B cell (primary cell): ENCODE measurements around the gene TRIM41. TPM values are rescaled to one million over a fixed set of nuclear protein-coding genes. Genes with fewer than 3 reads are reported as not detected.

Experiments used
- ATAC-seq: fragments of 200-7000 bp; cut with Tn5 transposase; one replicate; pipeline ENCODE4 v1.10.0; 2021; ENCODE audit warnings: low read depth, mild to moderate bottlenecking, moderate number of reproducible peaks, moderate library complexity
- CTCF ChIA-PET: fragments of 350-600 bp; sonication (Branson Sonifier 250); formaldehyde crosslinking; loops from one replicate; lab custom pipeline; 2021; ENCODE audit warnings: antibody characterized with exemption, inconsistent platforms; lab: Charles Lee
- POLR2A ChIA-PET: fragments of 350-600 bp; sonication (Branson Sonifier 250); formaldehyde crosslinking; loops from one replicate; lab custom pipeline; 2021; ENCODE audit warnings: antibody characterized with exemption; lab: Charles Lee
- DNase-seq: peaks from one replicate; pipeline ENCODE4 v3.0.0; 2013
- H2AFZ ChIP-seq: 2 replicates; pipeline ENCODE4 v1.6.1; 2012; ENCODE audit warnings: mild to moderate bottlenecking, low read depth, low read length; ENCODE audit not compliant: insufficient read depth, poor library complexity, severe bottlenecking
- H3K27ac ChIP-seq, 2 donors: 1 replicate in 1 of 2; 2 replicates in 1 of 2; pipeline ENCODE4 v1.5.1; 2012 to 2013; ENCODE audit warnings: low read length in 2 of 2, mild to moderate bottlenecking in 2 of 2, moderate library complexity in 1 of 2
- H3K27me3 ChIP-seq, 4 experiments: fragments of 200-600 bp in 1 of 4; sonication (generic) in 1 of 4; replicated peaks in 1 of 4; 1 replicate in 2 of 4; 2 replicates in 2 of 4; pipeline versions ENCODE4 v1.6.1 to v1.7.0; 2013 to 2016; ENCODE audit warnings: low read length in 3 of 4, mild to moderate bottlenecking in 2 of 4, mixed read lengths in 1 of 4, moderate library complexity in 1 of 4; ENCODE audit not compliant: insufficient read depth in 4 of 4, control insufficient read depth in 3 of 4; ENCODE audit errors: control extremely low read depth in 1 of 4
- H3K36me3 ChIP-seq, 2 experiments: replicated peaks in 1 of 2; 1 replicate in 1 of 2; 2 replicates in 1 of 2; pipeline versions ENCODE4 v1.6.1 to v1.7.1; 2013; ENCODE audit warnings: low read length in 1 of 2; ENCODE audit not compliant: insufficient read depth in 2 of 2, control insufficient read depth in 1 of 2; ENCODE audit errors: control extremely low read depth in 1 of 2, extremely low read depth in 1 of 2
- H3K4me1 ChIP-seq, 2 donors: fragments of 200-600 bp in 1 of 2; sonication (generic) in 1 of 2; 1 replicate in 1 of 2; 2 replicates in 1 of 2; pipeline versions ENCODE4 v1.5.1 to v1.6.1; 2013 to 2017; ENCODE audit warnings: low read length in 2 of 2; ENCODE audit not compliant: control insufficient read depth in 2 of 2, insufficient read depth in 2 of 2
- H3K4me2 ChIP-seq: replicated peaks from 2 replicates; pipeline ENCODE3; 2012; ENCODE audit warnings: mild to moderate bottlenecking, low read depth, low read length; ENCODE audit not compliant: poor library complexity, severe bottlenecking
- H3K4me3 ChIP-seq, 5 experiments: fragments of 200-600 bp in 1 of 5; sonication (generic) in 1 of 5; 1 replicate in 3 of 5; 2 replicates in 2 of 5; pipeline versions ENCODE4 v1.5.1 to v1.7.0; 2011 to 2016; ENCODE audit warnings: low read length in 4 of 5, mild to moderate bottlenecking in 4 of 5, low read depth in 2 of 5, control low read depth in 1 of 5, moderate library complexity in 1 of 5; ENCODE audit not compliant: insufficient read depth in 1 of 5; ENCODE audit errors: control extremely low read depth in 1 of 5, extremely low read depth in 1 of 5
- H3K79me2 ChIP-seq: fragments of 200-600 bp; sonication (generic); one replicate; pipeline ENCODE4 v1.6.0; 2016; ENCODE audit warnings: low read length; ENCODE audit not compliant: control insufficient read depth, insufficient read depth
- H3K9ac ChIP-seq: fragments of 200-600 bp; sonication (generic); 2 replicates; pipeline ENCODE4 v1.6.1; 2017; ENCODE audit warnings: mild to moderate bottlenecking, low read length, moderate library complexity
- H3K9me3 ChIP-seq, 3 donors: one replicate each; pipeline versions ENCODE4 v1.6.1 to v1.7.1; 2013; ENCODE audit warnings: low read length in 2 of 3; ENCODE audit not compliant: control insufficient read depth in 2 of 3, insufficient read depth in 1 of 3; ENCODE audit errors: control extremely low read depth in 1 of 3
- H4K20me1 ChIP-seq: 2 replicates; pipeline ENCODE4 v1.6.0; 2012; ENCODE audit warnings: mild to moderate bottlenecking, low read length; ENCODE audit not compliant: insufficient read depth, control insufficient read depth, poor library complexity, severe bottlenecking
- H3K27ac Mint-ChIP-seq: one replicate; pipeline ENCODE4 v1.8.0; 2021; ENCODE audit warnings: mixed read lengths
- H3K27me3 Mint-ChIP-seq: one replicate; pipeline ENCODE4 v1.8.0; 2021; ENCODE audit warnings: mixed read lengths
- H3K4me1 Mint-ChIP-seq: one replicate; pipeline ENCODE4 v1.8.0; 2021; ENCODE audit warnings: mixed read lengths
- H3K4me3 Mint-ChIP-seq: one replicate; pipeline ENCODE4 v1.8.0; 2021; ENCODE audit warnings: mixed read lengths
- H3K9me3 Mint-ChIP-seq: one replicate; pipeline ENCODE4 v1.8.0; 2022; ENCODE audit warnings: mixed read lengths; ENCODE audit not compliant: insufficient read depth
- CTCF ChIP-seq: fragments of 200-600 bp; IDR thresholded peaks from one replicate; pipeline ENCODE4 v1.8.0; 2022; ENCODE audit warnings: antibody characterized with exemption, mild to moderate bottlenecking
- EZH2 ChIP-seq: IDR thresholded peaks from 2 replicates; pipeline ENCODE4 v1.6.1; 2012; ENCODE audit warnings: borderline replicate concordance, low read depth, mild to moderate bottlenecking, moderate library complexity, low read length; ENCODE audit not compliant: insufficient read depth, poor library complexity, severe bottlenecking
- WGBS: methylation state at CpG from one replicate; pipeline ENCODE4 v1.1.5; 2013; ENCODE audit warnings: missing lambda C conversion rate; ENCODE audit not compliant: insufficient coverage; 5-methylcytosine and 5-hydroxymethylcytosine counted together
- intact Hi-C: fragments of 100-400 bp; cut with micrococcal nuclease; formaldehyde crosslinking; loops from one replicate; pipeline ENCODE4 v1.10.0; 2022
- polyA plus RNA-seq: library from polyadenylated mRNA; depleted of rRNA; stranded (reverse); fragments of >200 nt; gene quantifications from 2 replicates; pipeline ENCODE4 v1.2.3, GENCODE V29; 2012
- total RNA-seq, 2 donors: library from RNA; stranded (reverse); fragments of 120-200 nt in 1 of 2; gene quantifications; 1 replicate in 1 of 2; 2 replicates in 1 of 2; pipeline versions ENCODE4 v1.2.3 to v1.2.4, GENCODE V29; 2013 to 2022

The TRIM41 gene
- total and polyA plus RNA-seq, 2 donors (not counting 1 experiment from before 2014, with no cell fraction given), result 28.4 to 44.3 TPM

DNA sequence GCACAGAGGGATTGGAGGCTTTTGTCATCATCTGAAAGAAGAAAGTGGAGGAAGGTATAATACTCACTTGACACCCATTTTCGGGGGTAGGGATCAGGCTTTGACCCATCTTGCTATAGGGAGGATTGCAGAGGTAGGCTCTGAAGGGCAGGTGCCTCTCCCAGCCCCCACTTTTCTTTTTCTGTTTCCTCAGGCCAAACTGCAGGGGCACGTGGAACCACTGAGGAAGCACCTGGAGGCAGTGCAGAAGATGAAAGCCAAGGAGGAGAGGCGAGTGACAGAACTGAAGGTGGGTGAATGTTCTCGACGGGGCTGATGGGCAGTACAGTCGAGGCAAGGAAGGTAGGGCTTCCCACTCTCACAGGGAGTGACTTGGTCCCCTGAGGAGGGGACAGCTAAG lies 7.5 kb downstream of the TRIM41 start:
- Mint-ChIP-seq H3K27me3 (no peaks in the 10 kb centered on the region), H3K9me3 (no peaks in the 10 kb centered on the region), H3K4me3 (no peak overlapping the region), H3K4me1 (peaks cover 13% of the 10 kb centered on the region), H3K27ac (peak overlapping the region; percentile 20)
- peaks cover 2 to 3% of the 10 kb centered on the region in 2 donors for H3K4me1 ChIP-seq
- H4K20me1 ChIP-seq, result peaks cover 1% of the 10 kb centered on the region
- CTCF ChIA-PET, result no interaction called here
- peaks cover 0 to 47% of the 10 kb centered on the region in 2 experiments for H3K36me3 ChIP-seq
- DNase-seq (no peak), ATAC-seq (no peak)
- H3K9me3 ChIP-seq, result no peaks in the 10 kb centered on the region
- no peak overlapping the region for H3K27ac ChIP-seq
- H3K4me3 ChIP-seq, result no peak overlapping the region
- H3K9ac ChIP-seq, result no peak overlapping the region
- intact Hi-C loops, result no loop called here
- H3K79me2 ChIP-seq, result peaks cover 41% of the 10 kb centered on the region
- POLR2A ChIA-PET, result no interaction called here
- TF ChIP-seq CTCF (no peak), EZH2 (no peak)
- no peak overlapping the region for H3K4me2 ChIP-seq
- 48% methylated on average over 4 of the region's 6 CpGs for WGBS
- no peaks in the 10 kb centered on the region for H3K27me3 ChIP-seq
- H2AFZ ChIP-seq, result no peak overlapping the region

- Histone ChIP-seq H3K27ac (no peak overlapping the region), H3K4me3 (no peak overlapping the region), H4K20me1 (peaks cover 7% of the 10 kb centered on the region), H3K4me1 (no peaks in the 10 kb centered on the region), H3K36me3 (peaks cover 2 to 56% of the 10 kb centered on the region in 2 experiments), H3K79me2 (peaks cover 35% of the 10 kb centered on the region), H3K27me3 (no peaks in the 10 kb centered on the region), H3K9me3 (no peaks in the 10 kb centered on the region), H2AFZ (no peak overlapping the region), H3K4me2 (no peak overlapping the region), H3K9ac (no peak overlapping the region)
- peaks cover 10% of the 10 kb centered on the region for H3K4me1 Mint-ChIP-seq
- H3K4me3 Mint-ChIP-seq, result no peak overlapping the region
- CTCF ChIA-PET, result no interaction called here
- intact Hi-C loops, result no loop called here
- DNase-seq, result no peak
- POLR2A ChIA-PET, result no interaction called here
- H3K27me3 Mint-ChIP-seq, result no peaks in the 10 kb centered on the region
- H3K9me3 Mint-ChIP-seq, result no peaks in the 10 kb centered on the region
- 93% methylated on average over 7 of the region's 7 CpGs for WGBS
- peak overlapping the region; percentile 15 for H3K27ac Mint-ChIP-seq
- TF ChIP-seq CTCF (no peak), EZH2 (no peak)
- ATAC-seq, result no peak
Observed at GRCh38 chr5:181231432-181231831, 8.4 kb downstream of the TRIM41 start.
